ENCODE results near the gene NRF1. TPM values are rescaled to one million over a fixed set of nuclear protein-coding genes. Genes with fewer than 3 reads are reported as not detected.
"Not testable (repeated sequence)": the region's sequence is repeated elsewhere in the genome, so short reads cannot be mapped to it uniquely, and the experiment has no call there.

NRF1 gene
- total RNA-seq (ENCODE audit: low replicate concordance), result 16.9 and 25.6 TPM in 2 replicates
- long read RNA-seq, transcript NRF1-205 (11 exons, 3,528 nt), result major isoform, 6 of 20 reads
- long read RNA-seq, transcript NRF1-201 (11 exons, 2,424 nt), result minor isoform, 5 of 20 reads
- long read RNA-seq, partial matches to known transcripts, result 0 of 20 reads
- long read RNA-seq, other reads (novel, unspliced or antisense), result 9 of 20 reads

GRCh38 chr7:129611246-129612111 is at the start of gene NRF1:
Gene NRF1 (plus strand): TSS chr7:129611720. CDS start chr7:129657352, 45,632 bp downstream.
- H3K27ac Mint-ChIP-seq, result peak within 1 kb of the TSS; percentile 96
- peak within 1 kb of the TSS; percentile 99 for H3K4me3 Mint-ChIP-seq
- peaks cover 31% of the 10 kb centered on the region for H3K4me1 Mint-ChIP-seq (ENCODE audit: unreplicated experiment)
- no peaks in the 10 kb centered on the region for H3K9me3 Mint-ChIP-seq
- no peaks in the 10 kb centered on the region for H3K27me3 Mint-ChIP-seq
- H3K36me3 Mint-ChIP-seq, result peaks cover 29% of the 10 kb centered on the region
- peak; percentile 93 for DNase-seq (ENCODE audit: extremely low spot score, unreplicated experiment)
- TF ChIP-seq CTCF (conservative IDR thresholded peaks at IDR 0.05), result peak; percentile 46

GRCh38 chr7:129566323-129566722 is 45.2 kb upstream of the NRF1 start:
- H3K4me1 Mint-ChIP-seq (ENCODE audit: unreplicated experiment); H3K36me3 Mint-ChIP-seq; H3K4me3 Mint-ChIP-seq; DNase-seq (ENCODE audit: extremely low spot score, unreplicated experiment); H3K27ac Mint-ChIP-seq; H3K9me3 Mint-ChIP-seq: not testable (repeated sequence)
- H3K27me3 Mint-ChIP-seq, result peaks cover 17% of the 10 kb centered on the region

GRCh38 chr7:129567377-129567776 is 44.1 kb upstream of the NRF1 start:
- DNase-seq (ENCODE audit: extremely low spot score, unreplicated experiment), result no peak
- H3K9me3 Mint-ChIP-seq, result peaks cover 6% of the 10 kb centered on the region
- no peaks in the 10 kb centered on the region for H3K36me3 Mint-ChIP-seq
- H3K4me1 Mint-ChIP-seq (ENCODE audit: unreplicated experiment), result no peaks in the 10 kb centered on the region
- TF ChIP-seq CTCF (conservative IDR thresholded peaks at IDR 0.05), result no peak
- H3K27ac Mint-ChIP-seq, result no peak overlapping the region
- no peak overlapping the region for H3K4me3 Mint-ChIP-seq
- H3K27me3 Mint-ChIP-seq, result peaks cover 16% of the 10 kb centered on the region

GRCh38 chr7:129568240-129568639 is 43.3 kb upstream of the NRF1 start:
- no peaks in the 10 kb centered on the region for H3K4me1 Mint-ChIP-seq (ENCODE audit: unreplicated experiment)
- peaks cover 6% of the 10 kb centered on the region for H3K9me3 Mint-ChIP-seq
- TF ChIP-seq CTCF (conservative IDR thresholded peaks at IDR 0.05), result no peak
- H3K27me3 Mint-ChIP-seq, result peaks cover 12% of the 10 kb centered on the region
- DNase-seq (ENCODE audit: extremely low spot score, unreplicated experiment), result no peak
- no peaks in the 10 kb centered on the region for H3K36me3 Mint-ChIP-seq
- H3K27ac Mint-ChIP-seq, result no peak overlapping the region
- no peak overlapping the region for H3K4me3 Mint-ChIP-seq

- Mint-ChIP-seq H3K27ac (no peak overlapping the region), H3K4me3 (no peak overlapping the region), H3K4me1 (ENCODE audit: unreplicated experiment) (no peaks in the 10 kb centered on the region), H3K9me3 (peaks cover 6% of the 10 kb centered on the region), H3K36me3 (no peaks in the 10 kb centered on the region), H3K27me3 (peaks cover 6% of the 10 kb centered on the region)
- DNase-seq (ENCODE audit: extremely low spot score, unreplicated experiment), result no peak
- no peak for TF ChIP-seq CTCF (conservative IDR thresholded peaks at IDR 0.05)
These were observed 42.2 kb upstream of the NRF1 start for GRCh38 chr7:129569326-129569725.

- DNase-seq (ENCODE audit: extremely low spot score, unreplicated experiment), result no peak
- Mint-ChIP-seq H3K9me3 (peaks cover 6% of the 10 kb centered on the region), H3K4me1 (ENCODE audit: unreplicated experiment) (no peaks in the 10 kb centered on the region), H3K27me3 (peaks cover 5% of the 10 kb centered on the region), H3K36me3 (no peaks in the 10 kb centered on the region), H3K27ac (no peak overlapping the region), H3K4me3 (no peak overlapping the region)
- TF ChIP-seq CTCF (conservative IDR thresholded peaks at IDR 0.05), result no peak
These were observed 41.7 kb upstream of the NRF1 start for GRCh38 chr7:129569811-129570215.
